Urinary bladder (tissue), 4 donors: ENCODE results near the gene CACNA1C. TPM values are rescaled to one million over a fixed set of nuclear protein-coding genes. Genes with fewer than 3 reads are reported as not detected.

ENCODE experiments used
- DNase-seq: peaks from one replicate; pipeline ENCODE4 v3.0.0-alpha.2; 2015; ENCODE audit errors: extremely low spot score
- H3K27ac ChIP-seq: one replicate; pipeline ENCODE4 v1.5.1; 2013; ENCODE audit warnings: low read depth, mild to moderate bottlenecking, moderate library complexity
- H3K36me3 ChIP-seq: one replicate; pipeline ENCODE4 v1.6.1; 2013; ENCODE audit warnings: mild to moderate bottlenecking, moderate library complexity; ENCODE audit not compliant: insufficient read depth
- H3K4me1 ChIP-seq: one replicate; pipeline ENCODE4 v1.6.1; 2013; ENCODE audit warnings: mild to moderate bottlenecking, moderate library complexity; ENCODE audit not compliant: insufficient read depth
- H3K4me3 ChIP-seq: one replicate; pipeline ENCODE4 v1.5.1; 2013; ENCODE audit warnings: low read depth, low read length
- WGBS: extraction: QIAGEN DNeasy Blood & Tissue Kit; methylation state at CpG from one replicate; pipeline ENCODE4 v1.1.7; 2013; 5-methylcytosine and 5-hydroxymethylcytosine counted together
- polyA plus RNA-seq: library from polyadenylated mRNA; stranded (reverse); fragments of 200-250 nt; gene quantifications from one replicate; pipeline ENCODE4 v1.2.3, GENCODE V29; 2013
- total RNA-seq: library from RNA; depleted of rRNA; stranded (reverse); fragments of >200 nt; gene quantifications from one replicate; pipeline ENCODE4 v1.2.3, GENCODE V29; 2014
- donor health status: healthy with polysubstance abuse.
- donor health status: healthy.

CACNA1C gene
- total and polyA plus RNA-seq, 2 donors = 25.7 to 34.5 TPM

GRCh38 chr12:2467447-2468195 lies 414.8 kb downstream of the CACNA1C start:
- WGBS = 96% methylated on average over 17 of the region's 17 CpGs
- Histone ChIP-seq H3K36me3 (no peaks in the 10 kb centered on the region), H3K4me3 (no peak overlapping the region), H3K27ac (no peak overlapping the region), H3K4me1 (no peaks in the 10 kb centered on the region)
- no peak for DNase-seq

GRCh38 chr12:2475984-2476383 lies 423.2 kb downstream of the CACNA1C start:
- no peak for DNase-seq
- Histone ChIP-seq H3K4me3 (no peak overlapping the region), H3K4me1 (no peaks in the 10 kb centered on the region), H3K27ac (no peak overlapping the region), H3K36me3 (no peaks in the 10 kb centered on the region)
- 84% methylated on average over 5 of the region's 5 CpGs for WGBS

DNA sequence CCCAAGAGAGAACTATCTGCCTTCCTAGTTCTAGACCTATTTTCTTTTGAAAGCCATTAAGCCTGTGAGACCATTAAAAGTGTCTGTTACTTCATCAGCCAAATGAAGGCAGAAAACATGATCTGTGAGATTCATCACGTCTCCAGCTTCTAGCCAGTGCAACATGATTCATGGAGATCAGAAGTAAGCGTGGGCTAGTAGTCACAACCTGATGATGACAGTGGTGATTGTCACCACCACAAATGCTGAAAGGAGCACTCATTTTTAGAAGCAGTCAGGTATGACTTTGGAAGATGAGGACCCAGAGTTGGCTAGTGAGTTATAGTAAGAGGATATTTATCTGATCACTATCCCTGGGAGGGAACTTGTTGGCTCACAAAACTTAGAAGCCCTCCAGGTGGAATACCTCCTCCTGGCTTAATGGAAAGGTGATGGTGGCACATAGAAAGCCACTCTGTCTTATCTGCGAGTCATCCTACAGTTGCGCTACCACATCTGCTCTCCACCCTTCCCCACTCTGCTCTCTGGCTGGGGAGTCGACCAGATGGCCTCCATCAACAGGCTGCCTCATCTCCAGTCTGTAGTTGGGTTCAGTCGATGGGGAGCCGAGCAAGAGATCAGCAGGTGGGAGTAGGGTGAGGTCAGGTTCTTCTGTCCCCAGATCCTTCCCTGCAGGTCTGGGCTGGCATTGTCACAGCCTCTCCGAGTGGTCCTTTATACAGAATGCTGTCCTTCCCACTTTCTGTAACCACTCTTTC lies 424.4 kb downstream of the CACNA1C start:
- 88% methylated on average over 8 of the region's 8 CpGs for WGBS
- H3K27ac ChIP-seq = no peak overlapping the region
- DNase-seq = no peak
- H3K4me1 ChIP-seq = no peaks in the 10 kb centered on the region
- no peaks in the 10 kb centered on the region for H3K36me3 ChIP-seq
- H3K4me3 ChIP-seq = no peak overlapping the region

GRCh38 chr12:2479851-2480535 lies 427.2 kb downstream of the CACNA1C start:
- 82% methylated on average over 13 of the region's 13 CpGs for WGBS
- Histone ChIP-seq H3K4me1 (no peaks in the 10 kb centered on the region), H3K4me3 (no peak overlapping the region), H3K36me3 (no peaks in the 10 kb centered on the region), H3K27ac (no peak overlapping the region)
- DNase-seq = no peak

DNA sequence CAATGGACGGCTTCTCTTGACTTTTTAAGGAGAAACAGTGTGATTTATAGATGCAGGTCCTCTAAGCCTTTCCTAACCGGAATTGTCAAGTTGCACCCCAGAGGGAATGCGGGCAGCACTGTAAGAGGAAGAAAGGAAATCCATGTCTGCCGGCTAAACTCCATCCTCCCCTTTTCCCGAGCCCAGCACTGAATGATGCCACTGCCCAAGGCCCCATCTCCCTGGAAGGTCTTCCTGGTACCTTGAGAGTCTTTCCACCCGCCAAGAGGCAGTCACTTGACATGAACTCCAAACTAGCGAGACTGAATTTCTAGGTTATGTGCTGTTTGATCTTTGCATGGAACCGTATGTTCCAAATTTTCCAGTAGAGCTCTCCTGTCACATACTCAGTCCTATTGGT lies 428.6 kb downstream of the CACNA1C start:
- no peak overlapping the region for H3K4me3 ChIP-seq

DNA sequence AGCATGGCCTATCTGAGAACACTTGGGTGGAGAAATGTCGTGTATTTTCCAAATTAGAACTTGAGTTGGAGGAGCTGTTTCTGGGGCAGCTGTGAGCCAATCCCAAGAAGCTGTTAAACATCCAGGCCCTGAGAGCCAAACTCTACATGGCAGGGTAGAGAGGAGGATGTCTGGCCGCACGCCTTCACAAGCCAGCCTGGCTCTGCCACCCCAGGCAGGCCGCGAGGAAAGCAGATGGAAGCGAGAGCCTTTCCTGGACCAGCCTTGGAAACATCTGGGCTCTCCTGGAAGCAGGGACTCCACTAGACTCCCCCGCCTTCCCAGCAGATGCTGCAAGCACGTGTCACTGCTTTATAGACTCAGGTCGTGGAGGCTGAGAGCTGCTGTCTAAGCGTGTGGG lies 429.2 kb downstream of the CACNA1C start:
- H3K4me3 ChIP-seq = no peak overlapping the region
- H3K36me3 ChIP-seq = no peaks in the 10 kb centered on the region
- WGBS = 86% methylated on average over 10 of the region's 10 CpGs
- no peak overlapping the region for H3K27ac ChIP-seq
- H3K4me1 ChIP-seq = no peaks in the 10 kb centered on the region
- no peak for DNase-seq

More for the DNA sequence above, 428.6 kb downstream of the CACNA1C start:
- DNase-seq = no peak
- Histone ChIP-seq H3K4me1 (no peaks in the 10 kb centered on the region), H3K27ac (no peak overlapping the region), H3K36me3 (no peaks in the 10 kb centered on the region)
- 89% methylated on average over 8 of the region's 8 CpGs for WGBS

GRCh38 chr12:2482938-2483660 lies 430.3 kb downstream of the CACNA1C start:
- no peak for DNase-seq
- no peaks in the 10 kb centered on the region for H3K36me3 ChIP-seq
- H3K4me3 ChIP-seq = no peak overlapping the region
- 78% methylated on average over 13 of the region's 13 CpGs for WGBS
- no peaks in the 10 kb centered on the region for H3K4me1 ChIP-seq
- no peak overlapping the region for H3K27ac ChIP-seq

GRCh38 chr12:2483713-2484112 lies 430.9 kb downstream of the CACNA1C start:
- no peaks in the 10 kb centered on the region for H3K36me3 ChIP-seq
- H3K4me3 ChIP-seq = no peak overlapping the region
- DNase-seq = no peak
- 84% methylated on average over 3 of the region's 3 CpGs for WGBS
- H3K27ac ChIP-seq = no peak overlapping the region
- H3K4me1 ChIP-seq = no peaks in the 10 kb centered on the region

GRCh38 chr12:2484141-2484776 lies 431.5 kb downstream of the CACNA1C start:
- no peaks in the 10 kb centered on the region for H3K36me3 ChIP-seq
- DNase-seq = no peak
- H3K4me1 ChIP-seq = no peaks in the 10 kb centered on the region
- H3K4me3 ChIP-seq = no peak overlapping the region
- WGBS = 86% methylated on average over 13 of the region's 13 CpGs
- no peak overlapping the region for H3K27ac ChIP-seq

- WGBS = 73% methylated on average over 7 of the region's 7 CpGs
- H3K36me3 ChIP-seq = no peaks in the 10 kb centered on the region
- DNase-seq = no peak
- no peaks in the 10 kb centered on the region for H3K4me1 ChIP-seq
- H3K27ac ChIP-seq = no peak overlapping the region
- H3K4me3 ChIP-seq = no peak overlapping the region
These were observed 432.9 kb downstream of the CACNA1C start for GRCh38 chr12:2485681-2486080.

DNA sequence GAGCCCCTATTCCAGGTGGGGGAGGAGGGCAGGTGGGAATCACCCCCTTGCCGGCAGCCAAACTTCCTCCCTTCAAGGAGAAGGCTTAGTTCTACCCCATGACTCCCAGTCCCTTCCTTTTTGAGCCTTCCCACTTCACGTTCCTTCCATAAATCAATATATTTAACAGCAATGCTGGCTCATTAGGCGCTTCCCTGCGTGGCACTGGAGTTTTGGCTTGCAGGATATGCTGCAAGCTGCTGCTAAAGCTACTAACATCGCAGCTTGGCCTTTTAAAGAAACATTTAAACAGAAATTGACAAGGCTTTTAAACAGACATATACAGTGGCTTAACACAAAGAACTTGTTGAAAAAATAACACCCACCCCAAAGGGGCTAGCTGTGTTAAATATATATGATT lies 434.0 kb downstream of the CACNA1C start:
- DNase-seq = no peak
- Histone ChIP-seq H3K4me3 (no peak overlapping the region), H3K4me1 (no peaks in the 10 kb centered on the region), H3K27ac (no peak overlapping the region), H3K36me3 (no peaks in the 10 kb centered on the region)
- 59% methylated on average over 5 of the region's 5 CpGs for WGBS

DNA sequence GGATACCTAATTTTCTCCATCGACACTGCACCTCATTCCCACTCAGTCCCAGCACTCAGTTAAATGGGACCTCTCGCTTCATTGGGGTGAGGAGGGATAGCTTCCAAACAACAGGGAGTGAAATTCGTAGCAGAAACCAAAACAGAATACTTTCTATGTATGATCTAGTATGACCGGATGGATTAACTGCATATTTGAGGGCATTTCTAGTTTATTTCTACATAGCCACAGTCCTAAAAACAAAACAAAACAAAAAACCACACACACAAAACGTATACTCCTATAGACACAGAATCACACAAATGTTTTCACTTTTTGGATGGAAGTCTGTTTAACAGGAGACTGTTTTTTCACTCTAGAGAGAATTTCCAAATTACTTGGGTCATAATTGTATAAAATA lies 434.5 kb downstream of the CACNA1C start:
- no peaks in the 10 kb centered on the region for H3K36me3 ChIP-seq
- WGBS = 65% methylated on average over 5 of the region's 5 CpGs
- DNase-seq = no peak
- no peak overlapping the region for H3K27ac ChIP-seq
- H3K4me3 ChIP-seq = no peak overlapping the region
- H3K4me1 ChIP-seq = no peaks in the 10 kb centered on the region

DNA sequence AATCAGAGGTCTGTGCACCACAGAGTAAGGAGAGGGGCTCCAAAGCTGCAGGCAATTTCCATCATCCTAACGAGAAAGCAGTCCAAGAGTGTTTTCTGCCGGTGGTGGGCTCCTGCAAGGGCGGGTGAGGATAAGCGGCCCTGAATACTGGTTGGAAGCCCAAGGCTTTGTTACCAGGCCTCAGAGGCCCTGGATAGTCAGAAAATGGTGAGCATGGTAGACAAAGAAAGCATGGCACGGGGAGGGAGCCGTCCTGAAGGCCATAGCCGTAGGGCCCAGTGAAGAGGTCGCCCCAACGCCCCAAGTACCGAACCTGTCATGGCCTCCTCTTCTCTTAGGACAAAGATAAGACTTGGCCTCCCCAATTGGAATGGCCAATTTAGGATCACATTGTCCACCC lies 435.3 kb downstream of the CACNA1C start:
- DNase-seq = no peak
- no peaks in the 10 kb centered on the region for H3K4me1 ChIP-seq
- no peaks in the 10 kb centered on the region for H3K36me3 ChIP-seq
- H3K27ac ChIP-seq = no peak overlapping the region
- no peak overlapping the region for H3K4me3 ChIP-seq
- 97% methylated on average over 10 of the region's 10 CpGs for WGBS
